ENCODE measurements around the gene COX8C.
"Not testable (repeated sequence)": the region's sequence is repeated elsewhere in the genome, so short reads cannot be mapped to it uniquely, and the experiment has no call there.

COX8C gene

DNA sequence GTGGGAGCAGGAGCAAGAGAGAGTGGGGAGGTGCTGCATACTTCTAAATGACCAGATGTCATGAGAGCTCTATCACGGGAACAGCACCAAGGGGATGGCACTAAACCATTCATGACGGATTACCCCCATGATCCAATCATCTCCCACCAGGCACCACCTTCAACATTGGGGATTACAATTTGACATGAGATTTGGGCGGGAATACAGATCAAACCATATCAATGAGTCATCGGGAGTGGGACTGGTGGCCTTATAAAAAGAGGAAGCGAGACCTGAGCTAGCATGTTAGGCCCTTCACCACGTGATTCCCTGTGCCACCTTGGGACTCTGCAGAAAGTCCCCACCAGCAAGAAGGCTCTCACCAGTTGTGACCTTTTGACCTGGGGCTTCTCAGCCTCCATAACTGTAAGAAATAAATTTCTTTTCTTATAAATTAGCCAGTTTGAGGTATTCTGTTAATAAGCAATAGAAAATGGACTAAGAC is 28.7 kb downstream of the COX8C start:
- DNase-seq, result peak; percentile 81

DNA sequence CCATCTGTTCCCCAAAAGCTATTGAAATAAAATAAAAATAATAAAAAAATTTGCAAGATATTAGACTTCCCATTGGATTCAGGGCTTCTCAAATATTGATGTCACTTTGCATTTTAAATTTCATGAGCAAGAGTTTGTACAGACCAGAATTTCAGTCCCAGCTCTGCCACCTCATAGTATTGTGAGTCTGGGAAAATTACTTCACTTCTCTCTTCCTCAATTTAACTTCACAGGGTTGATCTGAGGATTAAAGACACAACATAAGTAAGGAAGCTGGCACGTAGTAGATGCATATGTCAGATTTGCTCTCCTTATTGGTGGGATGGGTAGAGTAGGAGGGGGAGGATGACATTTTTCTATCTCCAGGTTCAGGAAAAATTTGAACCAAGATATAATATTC is 32.8 kb downstream of the COX8C start:
- peak; percentile 88 for DNase-seq

DNA sequence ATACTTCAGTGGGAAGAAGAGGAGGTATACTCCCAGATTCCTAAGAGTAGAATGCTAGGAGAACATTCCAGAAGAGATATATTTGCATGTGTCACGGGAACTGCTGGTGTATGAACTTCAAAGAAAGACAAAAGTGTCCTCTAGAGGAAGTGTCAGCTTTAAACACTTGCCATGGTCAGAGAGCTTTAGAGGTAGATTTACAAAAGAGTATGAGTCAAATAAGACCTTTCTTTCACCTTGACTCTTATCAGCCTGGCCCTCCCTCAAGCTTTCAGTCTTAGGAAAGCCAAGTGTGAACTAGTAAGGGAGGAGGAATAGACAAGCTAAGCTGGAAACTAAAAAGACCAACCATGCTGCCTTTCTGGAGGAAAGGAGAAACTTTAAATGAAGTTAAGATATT is 34.7 kb downstream of the COX8C start:
- no peak for DNase-seq

DNA sequence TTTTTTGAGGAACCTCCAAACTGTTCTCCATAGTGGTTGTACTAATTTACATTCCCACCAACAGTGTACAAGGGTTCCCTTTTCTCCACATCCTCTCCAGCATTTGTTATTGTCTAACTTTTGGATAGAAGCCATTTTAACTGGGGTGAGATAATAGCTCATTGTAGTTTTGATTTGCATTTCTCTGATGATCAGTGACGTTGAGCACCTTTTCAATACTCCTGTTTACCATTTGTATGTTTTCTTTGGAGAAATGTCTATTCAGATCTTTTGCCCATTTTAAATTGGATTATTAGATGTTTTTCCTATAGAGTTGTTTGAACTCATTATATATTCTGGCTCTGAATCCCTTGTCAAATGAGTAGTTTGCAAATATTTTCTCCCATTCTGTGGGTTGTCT is 37.3 kb downstream of the COX8C start:
- not testable (repeated sequence) for DNase-seq

DNA sequence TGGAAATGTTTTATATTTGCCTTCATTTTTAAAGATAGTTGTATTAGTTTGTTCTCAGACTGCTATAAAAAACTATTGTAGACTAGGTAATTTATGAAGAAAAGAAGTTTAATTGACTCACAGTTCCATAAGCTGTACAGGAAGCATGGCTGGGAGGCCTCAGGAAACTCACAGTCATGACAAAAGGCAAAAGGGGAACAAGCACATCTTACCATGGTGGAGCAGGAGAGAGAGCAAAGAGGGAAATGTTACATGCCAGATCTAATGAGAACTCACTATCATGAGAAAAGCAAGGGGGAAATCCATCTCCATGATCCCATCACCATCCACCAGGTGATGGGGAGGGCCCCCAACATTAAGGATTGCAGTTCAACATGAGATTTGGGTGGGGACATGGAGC is 48.2 kb downstream of the COX8C start:
- DNase-seq, result peak; percentile 80

DNA sequence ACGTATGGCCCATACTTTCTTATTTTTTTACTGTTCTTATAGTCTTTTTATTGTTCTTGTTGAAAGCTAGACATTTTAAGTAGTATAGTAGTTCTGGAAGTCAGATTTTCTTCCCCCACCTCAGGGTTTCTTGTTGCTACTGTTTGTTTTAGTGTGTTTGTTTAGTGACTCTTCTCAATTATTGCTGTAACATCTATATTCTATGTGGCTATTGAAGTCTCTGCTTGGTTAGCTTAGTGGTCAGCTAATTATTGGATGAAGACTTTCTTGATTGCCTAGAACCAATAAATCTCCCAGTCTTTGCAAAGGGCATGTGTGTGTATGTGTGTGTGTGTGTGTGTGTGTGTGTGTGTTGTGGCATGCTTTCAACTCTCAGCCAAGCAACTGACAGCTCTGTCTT is 49.5 kb downstream of the COX8C start:
- DNase-seq, result no peak
